Prostate gland (tissue), 2 donors: ENCODE results near the gene ADAMTS17.

Source experiments
- CTCF ChIP-seq, 4 experiments: fragments of 200-600 bp in 2 of 4; fragments of 450-650 bp in 2 of 4; sonication (generic) in 2 of 4; IDR thresholded peaks; 1 replicate in 3 of 4; 2 replicates in 1 of 4; pipeline ENCODE4 v1.5.1; 2016 to 2019; ENCODE audit warnings: antibody characterized with exemption in 4 of 4, mild to moderate bottlenecking in 2 of 4, moderate library complexity in 2 of 4
- POLR2A ChIP-seq: fragments of 450-650 bp; IDR thresholded peaks from one replicate; pipeline ENCODE4 v1.6.1; 2016; ENCODE audit warnings: antibody characterized with exemption, mild to moderate bottlenecking

DNA sequence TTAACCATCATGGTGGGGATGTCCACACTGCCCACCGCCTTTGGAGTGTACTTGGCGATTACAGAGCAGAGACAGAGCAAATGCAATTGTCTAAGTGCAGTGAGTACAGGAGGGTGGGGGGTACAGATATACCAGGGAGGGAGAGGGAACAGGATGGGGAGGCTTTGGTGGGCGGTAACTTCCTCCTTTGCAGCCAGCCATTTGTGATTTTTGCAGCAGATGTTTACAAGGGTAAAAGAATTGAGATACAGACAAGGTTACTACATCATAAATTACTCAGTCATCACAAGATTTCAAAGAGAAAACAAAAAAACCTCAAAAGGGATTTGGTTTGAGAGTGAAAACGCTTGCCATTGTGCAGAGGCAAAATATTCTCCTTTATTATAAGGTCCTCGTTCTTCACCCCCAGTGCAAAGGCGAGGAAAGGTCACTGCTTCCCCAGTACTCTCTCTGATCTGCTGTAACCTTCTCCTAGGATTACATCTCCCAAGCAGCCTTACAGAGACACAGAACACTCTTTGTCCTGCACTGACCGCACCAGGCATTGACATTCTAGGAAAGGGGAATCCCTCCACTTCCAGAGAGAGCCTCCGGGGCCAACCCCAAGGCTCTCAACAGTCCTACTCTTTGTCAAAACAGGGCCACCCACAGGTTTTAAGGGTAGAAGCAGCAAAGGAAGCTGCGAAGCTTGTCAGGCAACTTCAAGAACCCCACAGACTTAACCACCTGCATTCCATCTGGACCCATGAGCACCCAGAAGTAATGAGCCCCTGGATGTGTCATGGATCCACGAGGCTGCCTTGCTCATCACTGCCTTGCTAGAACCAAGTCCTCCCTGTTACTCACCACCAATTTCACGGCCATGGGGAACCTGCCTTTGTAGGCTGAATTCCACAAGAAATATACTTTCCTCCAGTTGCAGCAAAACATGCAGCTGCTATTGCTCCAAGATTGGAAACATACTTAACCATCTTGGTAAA, 117.3 kb downstream of the ADAMTS17 start:
- TF ChIP-seq CTCF (IDR thresholded peaks at IDR 0.05) (no peak), POLR2A (no peak)
